ENCODE measurements around the gene HMGCS1. TPM values are rescaled to one million over a fixed set of nuclear protein-coding genes. Genes with fewer than 3 reads are reported as not detected.

Gene HMGCS1
- total and polyA plus RNA-seq, 3 experiments from 2014 or later: 9.4 to 75.1 (median 70.3) TPM

DNA sequence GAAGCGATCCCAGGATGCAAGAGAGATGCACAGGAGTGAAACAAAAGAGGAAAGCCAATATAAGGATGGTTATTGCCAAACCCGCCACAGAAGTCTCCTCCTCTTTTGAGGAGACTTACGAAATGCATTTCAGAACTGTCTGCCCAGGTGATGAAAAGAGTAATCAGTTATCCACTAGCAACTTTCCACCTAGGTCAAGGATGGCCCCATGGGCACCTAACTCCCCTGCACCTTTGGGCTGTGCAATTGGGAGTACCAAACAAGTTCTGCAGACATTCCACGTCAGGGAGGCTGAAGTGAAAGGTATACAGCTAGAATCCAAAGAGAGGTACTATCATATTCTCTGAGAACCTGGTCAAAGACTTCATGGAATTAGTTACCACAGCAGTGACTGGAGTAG lies 25.7 kb downstream of the HMGCS1 start:
- CTCF ChIA-PET: no interaction called here
- H3K4me1 ChIP-seq (ENCODE audit: insufficient read depth, low read length): no peaks in the 10 kb centered on the region
- no peak for DNase-seq
- Mint-ChIP-seq H3K27me3 (no peaks in the 10 kb centered on the region), H3K27ac (no peak overlapping the region), H3K9me3 (no peaks in the 10 kb centered on the region), H3K4me3 (no peak overlapping the region), H3K36me3 (peaks cover 22 to 46% (median 23%) of the 10 kb centered on the region in 3 donors), H3K4me1 (no peaks in the 10 kb centered on the region)
- H3K9me3 ChIP-seq (ENCODE audit: low read length): no peaks in the 10 kb centered on the region
- peaks cover 8% of the 10 kb centered on the region for H3K36me3 ChIP-seq (ENCODE audit: insufficient read depth, low read length)
- no peaks in the 10 kb centered on the region for H3K27me3 ChIP-seq (ENCODE audit: insufficient read depth, low read length, poor library complexity, severe bottlenecking)
- no peak overlapping the region for H3K4me3 ChIP-seq (ENCODE audit: low read length)
- POLR2A ChIA-PET: no interaction called here
- H3K27ac ChIP-seq (ENCODE audit: low read depth, low read length): no peak overlapping the region

DNA sequence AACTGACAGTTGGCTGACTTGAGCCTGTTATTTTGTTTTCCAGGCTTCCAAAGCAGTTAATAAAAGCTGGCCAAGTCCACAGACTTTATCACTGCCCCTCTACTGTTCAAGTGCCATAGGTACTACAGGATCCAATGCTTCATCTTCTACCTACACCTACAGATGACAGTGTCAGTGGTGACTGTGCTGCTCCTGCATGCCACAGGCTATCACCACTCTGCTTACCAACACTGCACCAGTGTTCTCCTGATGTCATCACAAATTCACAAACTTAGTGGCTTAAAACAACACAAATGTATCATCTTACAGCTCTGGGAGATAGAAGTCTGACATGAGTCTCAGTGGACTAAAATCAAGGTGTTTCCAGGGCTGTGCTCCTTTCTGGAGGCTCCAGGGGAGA lies 26.6 kb downstream of the HMGCS1 start:
- Mint-ChIP-seq H3K9me3 (no peaks in the 10 kb centered on the region), H3K4me3 (no peak overlapping the region), H3K27me3 (no peaks in the 10 kb centered on the region), H3K4me1 (no peaks in the 10 kb centered on the region), H3K27ac (peak overlapping the region in 1 of 8 donors; percentile 30), H3K36me3 (peaks cover 20 to 41% (median 22%) of the 10 kb centered on the region in 3 donors)
- ChIA-PET CTCF (no interaction called here), POLR2A (no interaction called here)
- Histone ChIP-seq H3K36me3 (ENCODE audit: insufficient read depth, low read length) (peaks cover 4% of the 10 kb centered on the region), H3K4me3 (ENCODE audit: low read length) (no peak overlapping the region), H3K27ac (ENCODE audit: low read depth, low read length) (no peak overlapping the region), H3K27me3 (ENCODE audit: insufficient read depth, low read length, poor library complexity, severe bottlenecking) (no peaks in the 10 kb centered on the region), H3K9me3 (ENCODE audit: low read length) (no peaks in the 10 kb centered on the region), H3K4me1 (ENCODE audit: insufficient read depth, low read length) (no peaks in the 10 kb centered on the region)
- no peak for DNase-seq

DNA sequence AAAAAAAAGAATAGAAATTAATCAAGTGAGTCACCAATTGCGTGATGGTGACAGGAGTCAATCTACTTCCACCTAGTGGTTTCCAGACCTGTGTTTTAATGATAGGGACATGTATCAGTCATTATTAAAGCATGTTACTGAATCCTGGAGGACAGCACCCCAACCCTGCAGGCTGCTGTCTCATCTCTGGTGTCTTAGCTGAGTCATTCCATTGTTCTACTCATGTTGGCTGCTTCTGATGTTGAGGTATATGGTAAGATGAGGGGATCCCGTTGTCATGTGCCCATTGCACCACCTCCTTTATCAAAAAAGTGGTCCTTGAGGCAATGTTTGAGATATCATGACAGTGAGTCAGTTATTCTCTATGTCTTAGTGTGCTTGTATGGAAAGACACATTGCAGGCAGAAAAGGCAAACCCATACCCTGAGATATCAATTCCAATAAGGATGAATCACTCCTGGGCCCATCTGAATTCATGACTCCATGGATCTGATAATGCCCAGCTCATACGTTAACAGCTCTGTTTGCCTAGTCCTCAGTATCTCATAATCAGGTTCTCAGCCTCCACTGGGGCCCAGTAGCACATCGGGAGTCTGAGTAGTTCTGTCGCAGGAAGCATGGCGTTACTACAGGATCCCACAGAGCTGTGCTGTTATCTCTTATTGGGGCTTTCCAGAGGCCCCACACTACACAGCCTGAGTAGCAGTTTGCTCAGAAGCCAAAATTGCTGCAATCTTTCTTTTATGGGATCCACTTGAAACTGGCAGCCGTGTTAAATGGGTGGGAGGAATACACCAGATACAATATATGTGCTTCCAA lies 31.2 kb downstream of the HMGCS1 start:
- no peak overlapping the region for H3K4me3 ChIP-seq (ENCODE audit: low read length)
- H3K4me3 Mint-ChIP-seq: no peak overlapping the region
- H3K9me3 Mint-ChIP-seq: no peaks in the 10 kb centered on the region
- peaks cover 0 to 1% of the 10 kb centered on the region in 2 donors for H3K27me3 Mint-ChIP-seq
- no peaks in the 10 kb centered on the region for H3K36me3 ChIP-seq (ENCODE audit: insufficient read depth, low read length)
- H3K4me1 ChIP-seq (ENCODE audit: insufficient read depth, low read length): no peaks in the 10 kb centered on the region
- no peaks in the 10 kb centered on the region for H3K9me3 ChIP-seq (ENCODE audit: low read length)
- H3K27ac ChIP-seq (ENCODE audit: low read depth, low read length): no peak overlapping the region
- H3K4me1 Mint-ChIP-seq: no peaks in the 10 kb centered on the region
- peaks cover 6 to 9% (median 9%) of the 10 kb centered on the region in 3 donors for H3K36me3 Mint-ChIP-seq
- H3K27me3 ChIP-seq (ENCODE audit: insufficient read depth, low read length, poor library complexity, severe bottlenecking): no peaks in the 10 kb centered on the region
- CTCF ChIA-PET: no interaction called here
- POLR2A ChIA-PET: no interaction called here
- DNase-seq: no peak
- no peak overlapping the region for H3K27ac Mint-ChIP-seq

DNA sequence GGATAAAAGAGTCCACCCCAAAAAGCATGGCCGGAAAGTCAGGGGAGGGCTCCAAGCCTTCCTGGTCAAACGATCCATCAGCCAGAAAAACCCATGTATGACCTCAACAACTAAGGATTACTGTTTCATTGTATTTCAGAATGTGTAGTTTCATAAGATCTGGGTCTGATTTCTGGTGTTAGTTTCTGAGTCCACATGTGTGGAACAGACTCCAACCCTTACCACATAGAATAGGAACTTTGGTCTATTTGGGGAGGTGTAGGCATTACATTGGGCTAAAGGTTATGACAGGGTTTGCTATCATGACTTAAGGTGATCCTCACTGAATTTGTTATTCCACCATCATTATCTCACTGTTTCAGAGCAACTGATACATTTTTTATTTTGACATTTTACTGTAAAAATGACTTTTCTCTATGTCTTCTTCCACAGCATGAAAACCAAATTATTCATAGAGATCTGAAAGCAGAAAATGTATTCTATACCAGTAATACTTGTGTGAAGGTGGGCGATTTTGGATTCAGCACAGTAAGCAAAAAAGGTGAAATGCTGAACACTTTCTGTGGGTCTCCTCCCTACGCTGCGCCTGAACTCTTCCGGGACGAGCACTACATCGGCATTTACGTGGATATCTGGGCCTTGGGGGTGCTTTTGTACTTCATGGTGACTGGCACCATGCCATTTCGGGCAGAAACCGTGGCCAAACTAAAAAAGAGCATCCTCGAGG lies 33.5 kb downstream of the HMGCS1 start:
- H3K36me3 ChIP-seq (ENCODE audit: insufficient read depth, low read length): no peaks in the 10 kb centered on the region
- CTCF ChIA-PET: no interaction called here
- no peak overlapping the region for H3K27ac ChIP-seq (ENCODE audit: low read depth, low read length)
- H3K4me3 ChIP-seq (ENCODE audit: low read length): no peak overlapping the region
- DNase-seq: no peak
- no peaks in the 10 kb centered on the region for H3K36me3 Mint-ChIP-seq
- H3K9me3 ChIP-seq (ENCODE audit: low read length): no peaks in the 10 kb centered on the region
- POLR2A ChIA-PET: no interaction called here
- no peak overlapping the region for H3K27ac Mint-ChIP-seq
- peaks cover 0 to 3% of the 10 kb centered on the region in 2 donors for H3K27me3 Mint-ChIP-seq
- no peaks in the 10 kb centered on the region for H3K9me3 Mint-ChIP-seq
- no peaks in the 10 kb centered on the region for H3K27me3 ChIP-seq (ENCODE audit: insufficient read depth, low read length, poor library complexity, severe bottlenecking)
- no peaks in the 10 kb centered on the region for H3K4me1 ChIP-seq (ENCODE audit: insufficient read depth, low read length)
- H3K4me1 Mint-ChIP-seq: no peaks in the 10 kb centered on the region
- H3K4me3 Mint-ChIP-seq: no peak overlapping the region

DNA sequence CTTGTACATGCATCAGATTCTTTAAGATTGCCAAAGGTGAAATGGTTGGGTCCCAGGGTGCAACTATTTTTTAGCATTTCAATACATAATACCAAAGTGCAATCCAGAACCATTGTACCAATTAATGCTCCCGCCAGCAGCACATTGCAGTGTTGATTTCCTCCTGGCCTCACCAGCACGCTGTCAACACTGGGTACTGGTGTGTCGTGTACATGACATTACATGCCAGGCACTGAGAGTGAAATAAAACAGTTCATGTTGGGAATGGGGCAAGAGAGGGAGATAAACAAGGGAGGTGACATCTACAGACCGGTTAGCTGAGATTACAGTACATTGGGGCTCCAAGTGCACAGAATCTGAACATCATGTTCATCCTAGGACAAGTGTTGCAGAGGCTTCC lies 37.8 kb downstream of the HMGCS1 start:
- Histone ChIP-seq H3K27ac (ENCODE audit: low read depth, low read length) (no peak overlapping the region), H3K27me3 (ENCODE audit: insufficient read depth, low read length, poor library complexity, severe bottlenecking) (no peaks in the 10 kb centered on the region), H3K4me1 (ENCODE audit: insufficient read depth, low read length) (no peaks in the 10 kb centered on the region), H3K9me3 (ENCODE audit: low read length) (no peaks in the 10 kb centered on the region), H3K4me3 (ENCODE audit: low read length) (no peak overlapping the region), H3K36me3 (ENCODE audit: insufficient read depth, low read length) (no peaks in the 10 kb centered on the region)
- Mint-ChIP-seq H3K27me3 (peaks cover 10 to 20% of the 10 kb centered on the region in 2 donors), H3K27ac (no peak overlapping the region), H3K36me3 (peaks cover 0 to 4% (median 0%) of the 10 kb centered on the region in 3 donors), H3K4me3 (no peak overlapping the region), H3K4me1 (no peaks in the 10 kb centered on the region), H3K9me3 (peaks cover 0 to 3% (median 0%) of the 10 kb centered on the region in 5 donors)
- no peak for DNase-seq
- CTCF ChIA-PET: no interaction called here
- POLR2A ChIA-PET: no interaction called here

DNA sequence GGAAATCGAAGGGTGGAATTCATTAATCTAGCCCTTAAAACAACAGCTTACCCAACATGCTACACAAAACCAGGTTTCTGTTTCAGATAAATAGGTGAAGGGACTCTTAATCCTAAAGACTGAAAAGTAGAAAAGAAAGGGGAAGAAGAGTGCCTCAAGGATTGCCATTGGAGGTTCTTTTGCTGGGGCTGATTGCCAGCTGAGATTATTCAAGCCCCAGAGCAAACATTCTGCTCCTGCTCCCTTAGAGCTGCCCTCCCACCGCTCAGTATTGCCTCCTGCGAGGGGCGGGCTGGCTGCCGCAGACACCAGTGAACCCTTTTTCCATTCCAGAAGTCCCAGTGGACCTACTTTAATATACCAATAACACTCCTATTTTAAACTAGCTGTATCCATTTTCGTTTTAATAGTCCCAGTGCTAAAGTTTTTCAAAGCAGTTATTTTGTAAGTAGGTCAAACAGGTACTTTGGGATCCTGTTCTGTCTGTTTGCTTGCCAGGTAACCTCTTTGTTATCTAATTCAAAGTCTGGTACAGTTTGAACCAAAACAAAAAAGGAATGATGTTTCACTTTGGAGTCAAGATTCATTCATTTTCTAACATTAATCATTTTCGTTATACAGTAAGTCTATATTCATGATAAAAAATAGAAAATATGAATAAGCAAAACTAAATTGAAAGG lies 38.6 kb downstream of the HMGCS1 start:
- Histone ChIP-seq H3K4me3 (ENCODE audit: low read length) (no peak overlapping the region), H3K4me1 (ENCODE audit: insufficient read depth, low read length) (no peaks in the 10 kb centered on the region), H3K36me3 (ENCODE audit: insufficient read depth, low read length) (no peaks in the 10 kb centered on the region), H3K27me3 (ENCODE audit: insufficient read depth, low read length, poor library complexity, severe bottlenecking) (no peaks in the 10 kb centered on the region), H3K27ac (ENCODE audit: low read depth, low read length) (no peak overlapping the region), H3K9me3 (ENCODE audit: low read length) (no peaks in the 10 kb centered on the region)
- peaks cover 15 to 26% of the 10 kb centered on the region in 2 donors for H3K27me3 Mint-ChIP-seq
- ChIA-PET CTCF (no interaction called here), POLR2A (no interaction called here)
- peaks cover 0 to 3% (median 0%) of the 10 kb centered on the region in 5 donors for H3K9me3 Mint-ChIP-seq
- H3K4me1 Mint-ChIP-seq: no peaks in the 10 kb centered on the region
- no peak for DNase-seq
- H3K36me3 Mint-ChIP-seq: peaks cover 0 to 10% (median 0%) of the 10 kb centered on the region in 3 donors
- no peak overlapping the region for H3K27ac Mint-ChIP-seq
- H3K4me3 Mint-ChIP-seq: no peak overlapping the region

DNA sequence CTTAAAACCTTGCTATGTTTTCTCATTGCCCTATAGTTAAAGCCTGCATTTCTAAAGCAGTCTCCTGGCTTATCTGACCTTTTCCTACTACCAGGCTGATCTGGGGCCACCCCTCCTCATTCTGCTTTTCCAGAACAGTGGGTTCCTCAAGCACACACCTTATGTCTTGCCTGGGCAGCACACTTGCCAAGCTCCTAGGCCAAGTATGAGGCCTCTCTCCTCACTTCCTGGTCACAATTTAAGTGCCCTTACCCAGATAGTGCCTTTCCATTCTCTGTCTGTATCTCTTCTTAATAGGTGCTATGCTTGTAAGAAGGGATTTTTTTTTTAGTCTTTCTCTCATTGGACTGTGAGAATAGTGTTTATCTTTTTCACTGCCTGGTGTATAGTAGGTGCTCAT lies 39.7 kb downstream of the HMGCS1 start:
- CTCF ChIA-PET: no interaction called here
- Mint-ChIP-seq H3K4me3 (no peak overlapping the region), H3K27me3 (peaks cover 15 to 30% of the 10 kb centered on the region in 2 donors), H3K27ac (no peak overlapping the region), H3K4me1 (no peaks in the 10 kb centered on the region), H3K36me3 (peaks cover 0 to 13% (median 0%) of the 10 kb centered on the region in 3 donors), H3K9me3 (peaks cover 0 to 3% (median 0%) of the 10 kb centered on the region in 5 donors)
- Histone ChIP-seq H3K4me1 (ENCODE audit: insufficient read depth, low read length) (no peaks in the 10 kb centered on the region), H3K9me3 (ENCODE audit: low read length) (no peaks in the 10 kb centered on the region), H3K27ac (ENCODE audit: low read depth, low read length) (no peak overlapping the region), H3K27me3 (ENCODE audit: insufficient read depth, low read length, poor library complexity, severe bottlenecking) (no peaks in the 10 kb centered on the region), H3K4me3 (ENCODE audit: low read length) (no peak overlapping the region), H3K36me3 (ENCODE audit: insufficient read depth, low read length) (no peaks in the 10 kb centered on the region)
- no peak for DNase-seq
- POLR2A ChIA-PET: no interaction called here

DNA sequence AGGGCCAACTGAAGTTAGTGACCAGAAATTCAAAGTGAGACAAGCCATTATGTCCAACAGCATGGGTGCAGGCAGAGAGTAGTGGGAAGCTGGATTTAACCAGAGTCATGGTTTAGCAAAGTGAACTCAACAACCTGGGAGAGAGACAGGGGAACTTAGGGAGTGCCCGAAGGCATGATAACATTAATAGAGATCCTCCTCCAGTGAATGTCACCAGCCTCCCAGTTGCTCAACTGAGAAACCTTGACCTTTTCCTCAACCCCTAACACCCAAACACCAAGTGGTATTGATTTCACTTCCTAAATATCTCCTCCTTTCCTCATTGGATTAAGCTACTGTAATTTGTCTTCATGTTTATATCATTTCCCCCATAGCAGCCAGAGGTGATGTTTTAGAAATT lies 42.6 kb downstream of the HMGCS1 start:
- peaks cover 0 to 8% (median 2%) of the 10 kb centered on the region in 5 donors for H3K9me3 Mint-ChIP-seq
- Histone ChIP-seq H3K9me3 (ENCODE audit: low read length) (no peaks in the 10 kb centered on the region), H3K27me3 (ENCODE audit: insufficient read depth, low read length, poor library complexity, severe bottlenecking) (no peaks in the 10 kb centered on the region), H3K4me1 (ENCODE audit: insufficient read depth, low read length) (no peaks in the 10 kb centered on the region), H3K4me3 (ENCODE audit: low read length) (no peak overlapping the region), H3K36me3 (ENCODE audit: insufficient read depth, low read length) (no peaks in the 10 kb centered on the region), H3K27ac (ENCODE audit: low read depth, low read length) (no peak overlapping the region)
- POLR2A ChIA-PET: no interaction called here
- peaks cover 0 to 13% (median 0%) of the 10 kb centered on the region in 3 donors for H3K4me1 Mint-ChIP-seq
- H3K27me3 Mint-ChIP-seq: peaks cover 21 to 51% of the 10 kb centered on the region in 2 donors
- no peak overlapping the region for H3K4me3 Mint-ChIP-seq
- DNase-seq: no peak
- H3K27ac Mint-ChIP-seq: no peak overlapping the region
- CTCF ChIA-PET: no interaction called here
- H3K36me3 Mint-ChIP-seq: peaks cover 0 to 13% (median 0%) of the 10 kb centered on the region in 3 donors
